CD14-positive monocyte (primary cell): ENCODE data around the gene PLCH2. TPM values are rescaled to one million over a fixed set of nuclear protein-coding genes. Genes with fewer than 3 reads are reported as not detected.

Experiments
- DNase-seq, 3 donors: peaks; one replicate each; pipeline ENCODE4 v3.0.0-alpha.2; 2011 to 2022
- H2AFZ ChIP-seq: 2 replicates; pipeline ENCODE4 v1.6.0; 2012; ENCODE audit warnings: mild to moderate bottlenecking, low read depth, low read length, inconsistent platforms; ENCODE audit not compliant: insufficient read depth, poor library complexity, severe bottlenecking
- H3K27ac ChIP-seq, 2 donors: 1 replicate in 1 of 2; 2 replicates in 1 of 2; pipeline ENCODE4 v1.5.1; 2012 to 2013; ENCODE audit warnings: low read length in 2 of 2, control low read depth in 1 of 2, inconsistent platforms in 1 of 2, low read depth in 1 of 2, mild to moderate bottlenecking in 1 of 2
- H3K27me3 ChIP-seq, 2 donors: one replicate each; pipeline versions ENCODE4 v1.6.0 to v1.6.1; 2011 to 2013; ENCODE audit warnings: low read length in 2 of 2; ENCODE audit not compliant: control insufficient read depth in 2 of 2, insufficient read depth in 2 of 2
- H3K36me3 ChIP-seq, 2 donors: replicated peaks in 1 of 2; 1 replicate in 1 of 2; 2 replicates in 1 of 2; pipeline versions ENCODE4 v1.5.1 to v1.6.1; 2012 to 2013; ENCODE audit warnings: low read length in 2 of 2, control low read depth in 1 of 2, inconsistent platforms in 1 of 2, mild to moderate bottlenecking in 1 of 2; ENCODE audit not compliant: insufficient read depth in 2 of 2, control insufficient read depth in 1 of 2
- H3K4me1 ChIP-seq, 2 donors: 1 replicate in 1 of 2; 2 replicates in 1 of 2; pipeline versions ENCODE4 v1.5.1 to v1.6.1; 2012 to 2013; ENCODE audit warnings: low read length in 2 of 2, control low read depth in 1 of 2, inconsistent platforms in 1 of 2, mild to moderate bottlenecking in 1 of 2, moderate library complexity in 1 of 2; ENCODE audit not compliant: insufficient read depth in 2 of 2, control insufficient read depth in 1 of 2
- H3K4me2 ChIP-seq: replicated peaks from 2 replicates; pipeline ENCODE3; 2012; ENCODE audit warnings: low read length, moderate library complexity, mild to moderate bottlenecking; ENCODE audit not compliant: poor library complexity, severe bottlenecking; ENCODE audit errors: extremely low read depth
- H3K4me3 ChIP-seq, 3 experiments: fragments of 200-600 bp in 1 of 3; sonication (generic) in 1 of 3; replicated peaks in 1 of 3; 1 replicate in 2 of 3; 2 replicates in 1 of 3; pipeline ENCODE4 v1.5.1; 2011 to 2013; ENCODE audit warnings: low read length in 3 of 3, mild to moderate bottlenecking in 3 of 3, control low read depth in 2 of 3, low read depth in 2 of 3, inconsistent platforms in 1 of 3, moderate library complexity in 1 of 3
- H3K79me2 ChIP-seq: 2 replicates; pipeline ENCODE4 v1.6.0; 2012; ENCODE audit warnings: mild to moderate bottlenecking, control low read depth, inconsistent platforms, low read length, moderate library complexity; ENCODE audit not compliant: insufficient read depth
- H3K9ac ChIP-seq: 2 replicates; pipeline ENCODE4 v1.6.0; 2017; ENCODE audit warnings: low read length, mild to moderate bottlenecking; ENCODE audit not compliant: insufficient read depth, poor library complexity, severe bottlenecking
- H3K9me3 ChIP-seq, 2 donors: replicated peaks in 1 of 2; 1 replicate in 1 of 2; 2 replicates in 1 of 2; pipeline versions ENCODE4 v1.5.1 to v1.6.1; 2012 to 2013; ENCODE audit warnings: low read length in 2 of 2, control low read depth in 1 of 2; ENCODE audit not compliant: control insufficient read depth in 1 of 2, insufficient read depth in 1 of 2
- H4K20me1 ChIP-seq: 2 replicates; pipeline ENCODE4 v1.6.0; 2012; ENCODE audit warnings: mild to moderate bottlenecking, low read length, control low read depth, moderate library complexity; ENCODE audit not compliant: insufficient read depth
- H3K27ac Mint-ChIP-seq, 7 donors: one replicate each; pipeline ENCODE4 v1.8.0; 2020; ENCODE audit warnings: mild to moderate bottlenecking in 7 of 7, mixed read lengths in 7 of 7, moderate library complexity in 6 of 7, inconsistent platforms in 2 of 7
- H3K27me3 Mint-ChIP-seq, 3 donors: one replicate each; pipeline ENCODE4 v1.8.0; 2021 to 2022; ENCODE audit warnings: low read depth in 3 of 3, mild to moderate bottlenecking in 3 of 3, mixed read lengths in 3 of 3, moderate library complexity in 3 of 3, inconsistent platforms in 1 of 3
- H3K36me3 Mint-ChIP-seq, 2 donors: one replicate each; pipeline ENCODE4 v1.8.0; 2020; ENCODE audit warnings: mixed read lengths in 2 of 2, inconsistent platforms in 1 of 2, mild to moderate bottlenecking in 1 of 2
- H3K4me1 Mint-ChIP-seq: one replicate; pipeline ENCODE4 v1.8.0; 2020; ENCODE audit warnings: mild to moderate bottlenecking, mixed read lengths
- H3K4me3 Mint-ChIP-seq, 2 donors: one replicate each; pipeline ENCODE4 v1.8.0; 2020; ENCODE audit warnings: mild to moderate bottlenecking in 2 of 2, mixed read lengths in 2 of 2, moderate library complexity in 1 of 2
- H3K9me3 Mint-ChIP-seq, 7 donors: one replicate each; pipeline ENCODE4 v1.8.0; 2020 to 2022; ENCODE audit warnings: mixed read lengths in 7 of 7, mild to moderate bottlenecking in 6 of 7, moderate library complexity in 6 of 7, inconsistent platforms in 2 of 7
- WGBS: methylation state at CpG from one replicate; pipeline ENCODE4 v1.1.5; 2013; ENCODE audit warnings: missing lambda C conversion rate; ENCODE audit not compliant: insufficient coverage; 5-methylcytosine and 5-hydroxymethylcytosine counted together
- intact Hi-C, 2 donors: fragments of 100-400 bp; cut with micrococcal nuclease; formaldehyde crosslinking; loops; one replicate each; pipeline versions ENCODE4 v1.15.0 to v1.15.1; 2023
- polyA plus RNA-seq, 3 donors: library from polyadenylated mRNA; depleted of rRNA in 1 of 3; unstranded in 2 of 3; stranded (reverse) in 1 of 3; fragments of 300-500 nt in 2 of 3; fragments of >200 nt in 1 of 3; fragmentation: Illumina TruSeq in 2 of 3; gene quantifications; 1 replicate in 2 of 3; 2 replicates in 1 of 3; pipeline ENCODE4 v1.2.3, GENCODE V29; 2012 to 2021
- TF ChIP-seq, protein P1 (sequence below): fragments of 200-600 bp; IDR thresholded peaks from one replicate; pipeline ENCODE4 v1.8.0; 2022; ENCODE audit warnings: antibody characterized with exemption, mild to moderate bottlenecking

Gene PLCH2
- polyA plus RNA-seq, 3 donors, result 1.2 TPM; not detected in 2

DNA sequence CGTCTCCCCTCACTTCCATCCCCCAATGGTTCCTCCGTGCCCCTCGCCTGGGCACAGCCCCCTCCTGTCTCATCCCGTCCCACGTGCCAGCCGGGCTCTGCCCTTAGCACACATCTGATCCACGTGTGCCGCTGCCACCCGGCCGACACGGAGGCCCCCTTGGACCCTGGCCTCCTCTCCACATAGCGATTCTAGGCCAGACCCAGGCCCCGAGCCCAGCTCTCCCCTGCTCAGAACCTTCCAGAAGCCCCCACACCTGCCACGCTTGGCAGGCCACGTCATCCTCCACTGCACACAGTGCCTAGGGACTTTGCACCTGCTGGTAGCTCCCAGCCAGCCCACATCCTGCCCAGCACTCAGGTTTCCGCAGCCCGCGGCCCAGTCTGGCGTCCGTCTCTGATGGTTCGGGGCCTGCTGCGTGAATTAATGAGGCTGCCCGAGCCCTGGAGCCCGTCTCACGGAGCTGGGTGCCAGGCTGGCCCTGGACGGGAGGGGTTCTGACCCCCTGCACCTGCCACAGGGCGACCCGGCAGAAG lies 20.1 kb downstream of the PLCH2 start:
- H3K9me3 ChIP-seq, result no peaks in the 10 kb centered on the region
- H3K9ac ChIP-seq, result no peak overlapping the region
- no peak overlapping the region for H3K4me3 Mint-ChIP-seq
- H3K9me3 Mint-ChIP-seq, result no peaks in the 10 kb centered on the region
- H3K79me2 ChIP-seq, result no peaks in the 10 kb centered on the region
- peaks cover 8% of the 10 kb centered on the region for H3K4me1 Mint-ChIP-seq
- H3K27me3 ChIP-seq, result no peaks in the 10 kb centered on the region
- TF ChIP-seq, protein P1, sequence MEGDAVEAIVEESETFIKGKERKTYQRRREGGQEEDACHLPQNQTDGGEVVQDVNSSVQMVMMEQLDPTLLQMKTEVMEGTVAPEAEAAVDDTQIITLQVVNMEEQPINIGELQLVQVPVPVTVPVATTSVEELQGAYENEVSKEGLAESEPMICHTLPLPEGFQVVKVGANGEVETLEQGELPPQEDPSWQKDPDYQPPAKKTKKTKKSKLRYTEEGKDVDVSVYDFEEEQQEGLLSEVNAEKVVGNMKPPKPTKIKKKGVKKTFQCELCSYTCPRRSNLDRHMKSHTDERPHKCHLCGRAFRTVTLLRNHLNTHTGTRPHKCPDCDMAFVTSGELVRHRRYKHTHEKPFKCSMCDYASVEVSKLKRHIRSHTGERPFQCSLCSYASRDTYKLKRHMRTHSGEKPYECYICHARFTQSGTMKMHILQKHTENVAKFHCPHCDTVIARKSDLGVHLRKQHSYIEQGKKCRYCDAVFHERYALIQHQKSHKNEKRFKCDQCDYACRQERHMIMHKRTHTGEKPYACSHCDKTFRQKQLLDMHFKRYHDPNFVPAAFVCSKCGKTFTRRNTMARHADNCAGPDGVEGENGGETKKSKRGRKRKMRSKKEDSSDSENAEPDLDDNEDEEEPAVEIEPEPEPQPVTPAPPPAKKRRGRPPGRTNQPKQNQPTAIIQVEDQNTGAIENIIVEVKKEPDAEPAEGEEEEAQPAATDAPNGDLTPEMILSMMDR, result no peak
- WGBS, result 89% methylated on average over 28 of the region's 28 CpGs
- no peak for DNase-seq
- peaks cover 1 to 6% (median 5%) of the 10 kb centered on the region in 3 donors for H3K27me3 Mint-ChIP-seq
- no peaks in the 10 kb centered on the region for H4K20me1 ChIP-seq
- H2AFZ ChIP-seq, result no peak overlapping the region
- intact Hi-C loops, result no loop called here
- H3K4me3 ChIP-seq, result no peak overlapping the region
- no peak overlapping the region for H3K4me2 ChIP-seq
- no peak overlapping the region for H3K27ac ChIP-seq
- H3K36me3 ChIP-seq, result no peaks in the 10 kb centered on the region
- peaks cover 10 to 11% of the 10 kb centered on the region in 2 donors for H3K4me1 ChIP-seq
- H3K36me3 Mint-ChIP-seq, result no peaks in the 10 kb centered on the region
- no peak overlapping the region for H3K27ac Mint-ChIP-seq

DNA sequence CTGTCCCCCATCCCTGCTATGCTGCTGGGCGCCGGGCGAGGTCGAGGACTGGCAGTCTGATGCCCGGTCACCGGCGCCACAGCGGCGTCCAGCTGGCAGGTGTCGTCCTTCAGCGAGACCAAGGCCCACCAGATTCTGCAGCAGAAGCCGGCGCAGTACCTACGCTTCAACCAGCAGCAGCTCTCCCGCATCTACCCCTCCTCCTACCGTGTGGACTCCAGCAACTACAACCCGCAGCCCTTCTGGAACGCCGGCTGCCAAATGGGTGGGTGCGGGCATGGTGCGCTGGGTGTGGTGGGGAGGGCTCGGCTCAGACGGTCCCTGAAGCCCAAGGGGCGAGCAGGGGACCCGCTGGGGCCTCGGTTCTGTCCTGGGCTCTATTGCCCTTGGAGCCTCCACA lies 20.7 kb downstream of the PLCH2 start:
- H2AFZ ChIP-seq, result no peak overlapping the region
- H3K4me1 ChIP-seq, result peaks cover 10 to 11% of the 10 kb centered on the region in 2 donors
- Mint-ChIP-seq H3K4me1 (peaks cover 8% of the 10 kb centered on the region), H3K27ac (no peak overlapping the region), H3K27me3 (peaks cover 1 to 5% (median 4%) of the 10 kb centered on the region in 3 donors), H3K4me3 (no peak overlapping the region), H3K9me3 (no peaks in the 10 kb centered on the region), H3K36me3 (no peaks in the 10 kb centered on the region)
- H3K9me3 ChIP-seq, result no peaks in the 10 kb centered on the region
- H4K20me1 ChIP-seq, result no peaks in the 10 kb centered on the region
- H3K4me3 ChIP-seq, result no peak overlapping the region
- no peak overlapping the region for H3K4me2 ChIP-seq
- H3K79me2 ChIP-seq, result no peaks in the 10 kb centered on the region
- H3K27me3 ChIP-seq, result no peaks in the 10 kb centered on the region
- 95% methylated on average over 20 of the region's 26 CpGs for WGBS
- no peaks in the 10 kb centered on the region for H3K36me3 ChIP-seq
- TF ChIP-seq, protein P1, result no peak
- no peak overlapping the region for H3K27ac ChIP-seq
- H3K9ac ChIP-seq, result no peak overlapping the region
- intact Hi-C loops, result no loop called here
- DNase-seq, result no peak
